ENCODE results near the gene AFTPH.

DNA sequence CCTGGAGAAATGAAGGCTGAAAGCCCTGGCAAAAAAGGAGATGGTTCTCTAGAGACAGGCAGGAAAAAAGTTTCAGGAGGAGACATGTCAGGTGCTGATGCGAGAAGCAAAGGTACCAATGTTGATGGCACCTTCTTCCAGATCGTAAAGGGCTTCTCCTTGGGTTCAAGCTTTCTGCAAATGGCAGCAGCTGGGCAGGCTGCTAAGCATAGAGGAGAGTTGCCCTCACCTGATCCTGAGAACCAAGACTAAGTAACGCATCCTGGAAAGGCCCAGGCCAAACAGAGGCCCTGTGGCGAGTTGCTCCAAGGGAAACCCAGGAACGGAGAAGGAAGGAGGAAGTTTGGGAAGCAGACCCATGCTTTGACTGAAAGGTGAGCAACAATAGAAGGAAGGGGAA is 23.6 kb upstream of the AFTPH start:
- TF ChIP-seq, protein P1, sequence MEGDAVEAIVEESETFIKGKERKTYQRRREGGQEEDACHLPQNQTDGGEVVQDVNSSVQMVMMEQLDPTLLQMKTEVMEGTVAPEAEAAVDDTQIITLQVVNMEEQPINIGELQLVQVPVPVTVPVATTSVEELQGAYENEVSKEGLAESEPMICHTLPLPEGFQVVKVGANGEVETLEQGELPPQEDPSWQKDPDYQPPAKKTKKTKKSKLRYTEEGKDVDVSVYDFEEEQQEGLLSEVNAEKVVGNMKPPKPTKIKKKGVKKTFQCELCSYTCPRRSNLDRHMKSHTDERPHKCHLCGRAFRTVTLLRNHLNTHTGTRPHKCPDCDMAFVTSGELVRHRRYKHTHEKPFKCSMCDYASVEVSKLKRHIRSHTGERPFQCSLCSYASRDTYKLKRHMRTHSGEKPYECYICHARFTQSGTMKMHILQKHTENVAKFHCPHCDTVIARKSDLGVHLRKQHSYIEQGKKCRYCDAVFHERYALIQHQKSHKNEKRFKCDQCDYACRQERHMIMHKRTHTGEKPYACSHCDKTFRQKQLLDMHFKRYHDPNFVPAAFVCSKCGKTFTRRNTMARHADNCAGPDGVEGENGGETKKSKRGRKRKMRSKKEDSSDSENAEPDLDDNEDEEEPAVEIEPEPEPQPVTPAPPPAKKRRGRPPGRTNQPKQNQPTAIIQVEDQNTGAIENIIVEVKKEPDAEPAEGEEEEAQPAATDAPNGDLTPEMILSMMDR (IDR thresholded peaks at IDR 0.05) = no peak
- TF ChIP-seq POLR2A (IDR thresholded peaks at IDR 0.05) = no peak
- TF ChIP-seq POLR2AphosphoS5 (IDR thresholded peaks at IDR 0.05) = no peak
